HG02973 (cell line): Measurements from ENCODE around the gene TMEM72.

Experiments used
- ATAC-seq: cut with Tn5 transposase; IDR thresholded peaks from one replicate; pipeline ENCODE4 v1.9.1; 2021; ENCODE audit warnings: moderate library complexity; ENCODE audit not compliant: unreplicated experiment

The TMEM72 gene

DNA sequence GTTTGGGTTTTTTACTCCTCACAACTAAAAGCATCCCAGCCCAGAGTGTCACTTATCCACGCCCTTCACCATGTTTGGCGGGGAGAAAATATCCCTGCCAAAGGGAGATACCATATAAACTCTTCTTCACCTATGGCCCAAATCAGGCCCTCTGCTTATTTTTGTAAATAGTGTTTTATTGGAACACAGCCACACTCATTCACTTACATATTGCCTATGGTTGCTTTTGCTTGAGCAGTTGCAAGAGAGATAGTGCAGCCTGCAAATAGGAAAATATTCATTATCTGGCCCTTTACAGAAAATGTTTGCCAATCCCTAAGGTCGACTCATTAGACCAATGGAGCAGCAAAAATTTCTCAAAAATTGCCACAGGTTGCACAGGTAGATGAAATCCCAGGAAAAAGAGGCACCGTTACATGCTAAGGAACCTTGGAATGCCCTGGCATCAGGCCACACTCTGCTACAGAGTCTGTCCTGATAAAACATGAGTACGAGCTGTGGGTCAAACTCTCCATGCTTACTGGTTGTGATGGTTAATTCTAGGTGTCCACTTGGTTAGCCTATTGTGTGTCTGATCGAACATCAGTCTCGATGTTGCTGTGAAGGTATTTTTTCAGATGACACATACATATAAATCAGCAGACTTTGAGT is 40.6 kb downstream of the TMEM72 start:
- no peak for ATAC-seq

DNA sequence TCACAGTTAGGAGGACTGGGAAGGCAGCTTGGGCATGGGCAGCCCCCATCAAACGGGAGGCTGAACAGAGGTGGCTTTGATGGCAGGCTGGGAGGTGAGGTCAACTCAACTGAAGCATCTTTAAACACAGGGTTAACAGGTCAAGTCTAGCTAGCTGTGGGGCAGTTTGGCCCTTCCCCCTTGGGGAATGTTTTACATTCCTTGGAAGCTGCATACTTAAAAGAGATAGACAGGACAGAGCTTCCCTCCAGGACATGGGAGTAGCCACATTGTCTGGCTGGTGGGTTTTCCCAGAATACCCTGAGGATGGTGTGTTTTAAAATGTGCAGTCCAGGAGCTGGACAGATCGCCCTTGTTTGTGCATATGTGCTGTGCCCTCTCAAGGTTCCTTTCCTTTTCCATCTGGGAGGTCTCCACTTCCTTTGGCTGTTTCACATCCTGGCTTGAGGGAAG is 41.7 kb downstream of the TMEM72 start:
- no peak for ATAC-seq

DNA sequence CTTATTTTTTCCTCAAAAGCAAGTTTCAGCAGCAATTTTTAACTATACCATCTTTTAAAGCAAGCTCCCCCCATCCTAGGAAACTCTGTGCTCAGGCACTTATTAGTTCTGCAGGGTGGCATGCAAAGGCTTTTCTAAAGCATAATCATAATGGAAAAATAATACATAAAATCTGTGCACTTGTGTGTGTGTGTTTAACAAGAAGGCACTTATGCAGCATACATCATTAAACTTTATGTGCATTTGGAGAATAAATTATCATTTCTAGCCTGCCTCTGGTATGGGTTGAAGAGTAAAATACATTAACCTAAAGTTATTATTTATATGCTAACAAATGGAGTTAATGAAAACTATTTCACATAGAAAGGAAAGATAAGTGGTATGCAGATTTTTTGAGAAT is 42.9 kb downstream of the TMEM72 start:
- ATAC-seq, result no peak

DNA sequence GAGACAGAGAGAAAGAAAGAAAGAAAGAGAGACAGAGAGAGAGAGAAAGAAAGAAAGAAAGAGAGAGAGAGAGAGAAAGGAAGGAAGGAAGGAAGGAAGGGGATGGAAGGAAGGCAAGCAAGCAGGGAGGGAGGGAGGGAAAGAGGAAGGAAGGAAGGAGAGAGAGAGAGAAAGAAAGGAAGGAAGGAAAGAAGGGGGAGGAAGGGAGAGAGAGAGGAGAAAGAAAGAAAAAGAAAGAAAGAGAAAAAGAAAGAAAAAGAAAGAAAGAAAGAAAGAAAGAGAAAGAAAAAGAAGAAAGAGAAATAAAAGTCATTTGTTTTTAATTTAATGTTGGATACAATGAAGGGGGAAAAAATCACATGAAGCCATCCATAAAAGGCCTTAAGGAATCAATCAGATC is 43.8 kb downstream of the TMEM72 start:
- no peak for ATAC-seq

DNA sequence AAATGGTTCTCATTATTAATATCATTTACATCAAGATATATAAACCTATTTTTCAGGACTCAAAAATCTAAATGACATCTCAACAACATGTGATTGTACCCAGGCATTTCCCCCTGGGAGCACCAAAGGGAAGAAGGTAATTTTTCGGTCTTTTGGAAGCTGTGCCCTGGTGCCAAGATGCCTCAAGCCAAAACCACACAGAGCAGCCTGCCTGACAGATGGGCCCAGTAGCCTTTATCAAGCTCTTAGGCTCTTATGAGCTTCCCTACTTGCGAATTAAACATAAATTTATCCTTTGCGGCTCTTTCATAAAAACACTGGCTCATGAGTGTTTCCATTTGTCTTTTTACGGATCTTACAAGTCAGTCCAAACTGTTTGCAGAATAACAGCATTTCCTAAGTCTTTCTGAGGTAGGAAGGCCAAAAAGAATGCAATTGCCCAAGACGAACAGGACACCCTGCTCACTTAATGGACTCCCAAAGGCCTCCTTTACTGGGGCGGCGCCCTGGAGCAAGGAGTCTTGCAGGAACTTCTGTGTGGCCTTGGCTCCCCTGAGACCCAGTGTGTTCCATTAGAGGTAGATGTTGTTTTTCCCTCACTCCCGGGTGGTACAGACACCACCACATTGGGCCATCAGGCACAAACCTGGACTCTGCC is 44.4 kb downstream of the TMEM72 start:
- ATAC-seq, result no peak

DNA sequence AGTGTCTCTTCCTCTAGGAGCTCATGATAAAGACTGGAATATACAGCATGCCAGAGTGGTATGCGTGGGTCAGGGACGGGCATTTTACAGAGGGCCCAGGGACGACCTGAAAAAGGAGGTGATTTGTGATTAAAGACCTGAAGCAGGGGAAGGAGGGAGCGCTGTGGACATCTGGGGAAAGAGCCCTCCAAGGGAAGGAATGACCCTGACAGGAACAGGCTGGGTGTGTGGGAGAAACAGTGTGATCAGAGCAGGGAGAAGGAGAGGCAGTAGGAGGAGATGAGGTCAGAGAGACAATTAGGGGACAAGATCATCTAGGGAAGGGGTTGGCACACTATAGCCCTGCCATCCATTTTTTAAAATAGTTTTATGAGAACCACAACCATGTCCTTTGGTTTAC is 45.1 kb downstream of the TMEM72 start:
- no peak for ATAC-seq

DNA sequence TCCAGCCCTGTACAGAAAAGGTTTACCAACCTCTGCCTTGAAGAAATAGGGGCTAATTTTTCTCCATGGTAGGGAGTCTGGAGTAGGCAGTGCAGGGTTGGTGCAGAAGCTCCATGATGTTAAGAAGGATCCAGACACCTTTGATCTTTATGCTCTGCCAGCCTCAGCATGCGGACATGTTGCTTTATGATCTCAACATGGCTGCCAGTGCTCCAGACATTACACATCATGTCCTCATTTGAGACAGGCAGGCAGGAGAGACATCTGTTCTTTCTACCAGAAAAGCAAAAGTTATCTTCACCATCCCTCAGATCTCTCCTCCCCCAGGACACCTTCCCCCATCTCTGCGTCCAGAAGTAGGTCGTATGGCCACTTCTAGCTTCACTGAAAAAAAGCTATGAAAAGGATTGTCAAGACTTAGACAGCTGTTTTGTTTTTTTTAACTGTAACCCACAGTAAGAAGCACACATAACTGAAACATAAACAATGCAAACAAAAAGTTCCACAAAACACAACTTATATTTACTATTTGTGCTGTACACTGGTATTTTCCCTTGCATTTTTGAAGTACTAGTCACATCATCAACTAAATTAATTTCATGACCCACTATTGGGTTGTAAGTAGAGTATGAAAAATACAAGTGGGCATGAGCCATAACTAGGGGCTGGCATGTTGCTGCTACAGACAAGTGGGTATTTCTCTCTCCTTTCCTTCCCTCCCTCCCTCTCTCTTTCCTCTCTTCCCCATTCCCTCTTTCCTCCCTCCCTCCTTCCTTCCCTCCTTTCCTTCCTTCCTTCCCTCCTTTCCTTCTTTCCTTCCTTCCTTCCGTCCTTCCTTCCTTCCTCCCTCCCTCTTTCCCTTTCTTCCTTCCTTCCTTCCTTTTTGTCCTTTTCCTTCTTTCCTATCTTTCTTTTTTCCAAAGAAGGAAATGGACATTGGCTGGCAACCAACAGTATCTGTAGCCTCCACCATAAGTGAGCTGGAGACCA is 45.9 kb downstream of the TMEM72 start:
- ATAC-seq, result no peak

DNA sequence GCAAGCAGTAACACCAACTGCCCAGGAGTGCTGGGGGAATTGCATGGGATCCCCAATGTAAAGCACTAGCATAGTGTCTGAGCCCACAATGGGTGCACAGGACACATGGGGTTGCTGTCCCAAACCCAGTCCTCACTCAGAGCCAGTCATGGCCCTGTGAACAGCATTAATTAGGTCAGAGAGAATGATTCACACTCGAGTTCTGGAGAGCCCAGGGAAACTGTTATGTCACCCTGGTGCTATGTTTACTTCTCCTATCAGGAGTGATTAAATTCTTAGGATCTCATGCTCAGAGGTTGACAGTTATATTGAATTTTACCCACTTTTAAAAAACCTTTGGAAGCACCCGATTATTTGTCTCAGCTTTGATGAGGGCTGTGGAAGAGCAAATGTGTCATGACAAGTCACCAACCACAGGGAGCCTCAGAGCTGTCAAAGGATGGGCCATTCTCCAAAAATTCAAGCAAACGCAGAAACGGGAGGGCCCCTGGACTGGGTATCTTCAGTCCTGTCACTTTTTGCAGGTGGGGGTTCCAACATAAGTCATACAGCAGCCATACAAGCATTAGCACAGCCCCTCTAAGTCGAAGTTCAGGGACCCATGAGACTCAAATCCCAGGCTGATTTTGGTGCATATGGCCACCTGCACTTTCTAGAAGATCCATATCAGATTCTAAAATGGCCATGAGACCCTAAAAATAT is 47.2 kb downstream of the TMEM72 start:
- no peak for ATAC-seq

DNA sequence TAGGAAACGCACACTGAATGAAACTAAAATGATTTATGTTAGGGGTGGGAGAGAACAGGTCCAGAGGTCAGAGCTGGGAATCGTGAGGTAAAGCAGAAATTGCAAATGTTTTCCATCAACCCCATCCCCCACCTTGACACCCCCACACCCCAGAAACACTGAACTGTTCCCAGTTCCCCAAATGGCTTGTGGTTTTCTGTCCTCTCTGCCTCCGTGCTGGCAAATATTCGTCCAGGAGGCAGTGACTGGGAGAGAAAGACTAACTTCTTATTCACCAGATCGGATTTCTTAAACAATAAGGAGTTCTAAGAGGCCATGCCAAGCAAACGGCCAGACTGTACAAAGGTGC is 47.7 kb downstream of the TMEM72 start:
- no peak for ATAC-seq

DNA sequence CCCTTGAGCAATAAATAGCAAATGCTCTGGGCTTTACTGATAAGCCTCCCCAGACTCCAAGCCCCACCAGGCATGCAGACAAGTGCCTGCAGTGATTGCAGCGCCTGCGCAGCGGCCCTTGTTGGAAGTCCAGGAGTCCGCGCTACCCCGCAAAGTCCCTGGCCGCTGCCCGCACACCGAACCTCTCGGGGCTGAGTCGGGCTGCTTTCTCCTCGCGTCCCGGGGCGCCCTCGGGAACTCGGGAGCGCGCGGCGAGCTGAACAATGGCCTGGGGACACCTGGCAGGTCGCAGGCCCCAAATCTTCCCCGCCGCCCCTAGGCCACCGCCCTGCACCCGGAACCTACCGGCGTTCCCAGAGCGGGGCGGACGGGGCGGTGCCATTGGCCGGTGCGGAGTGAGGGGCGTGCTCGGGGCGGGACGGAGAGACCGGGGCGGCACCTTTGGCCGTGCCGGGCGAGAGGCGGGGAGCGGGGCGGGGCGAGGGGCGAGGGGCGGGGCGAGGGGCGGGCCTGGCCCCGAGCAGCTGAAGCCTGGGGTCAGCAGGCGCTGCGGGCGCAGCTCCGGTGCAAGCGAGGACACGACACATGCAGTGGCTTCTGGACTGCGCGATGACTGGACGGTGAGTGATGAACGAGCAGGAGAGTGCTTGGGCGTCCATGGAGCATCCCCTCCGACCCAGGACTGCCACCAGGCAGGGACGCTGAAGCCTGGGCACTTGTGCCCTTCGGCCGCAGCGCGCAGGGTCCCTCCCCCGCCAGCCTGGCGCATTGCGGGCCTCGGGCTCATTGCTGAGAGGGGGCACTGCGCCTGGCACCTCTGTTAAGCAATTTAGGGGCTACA is 48.3 kb downstream of the TMEM72 start, which contains the start of gene RASSF4:
Gene RASSF4 (plus strand): TSS at position 556 of the 841 bp plus-strand sequence. CDS start 10,401 bp downstream, outside the sequence.
- ATAC-seq, result peak; percentile 95

DNA sequence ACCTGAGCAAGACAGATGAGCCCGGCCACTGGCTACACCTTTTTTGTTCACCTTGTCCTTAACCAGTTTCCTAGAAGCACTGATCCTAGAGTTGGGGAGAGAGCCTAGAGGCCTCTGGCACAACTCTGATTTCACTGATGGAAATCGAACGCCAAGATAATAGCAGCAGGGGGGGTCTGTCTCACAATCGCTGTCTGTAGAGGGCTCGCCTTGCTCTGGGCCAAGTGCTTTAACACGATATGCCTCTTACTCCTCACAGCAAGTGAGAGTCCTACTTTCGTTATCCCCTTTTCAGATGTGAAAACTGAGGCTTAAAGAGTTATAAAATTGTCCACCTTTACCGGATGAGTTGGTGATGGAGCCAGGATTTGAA is 48.9 kb downstream of the TMEM72 start:
- no peak for ATAC-seq

DNA sequence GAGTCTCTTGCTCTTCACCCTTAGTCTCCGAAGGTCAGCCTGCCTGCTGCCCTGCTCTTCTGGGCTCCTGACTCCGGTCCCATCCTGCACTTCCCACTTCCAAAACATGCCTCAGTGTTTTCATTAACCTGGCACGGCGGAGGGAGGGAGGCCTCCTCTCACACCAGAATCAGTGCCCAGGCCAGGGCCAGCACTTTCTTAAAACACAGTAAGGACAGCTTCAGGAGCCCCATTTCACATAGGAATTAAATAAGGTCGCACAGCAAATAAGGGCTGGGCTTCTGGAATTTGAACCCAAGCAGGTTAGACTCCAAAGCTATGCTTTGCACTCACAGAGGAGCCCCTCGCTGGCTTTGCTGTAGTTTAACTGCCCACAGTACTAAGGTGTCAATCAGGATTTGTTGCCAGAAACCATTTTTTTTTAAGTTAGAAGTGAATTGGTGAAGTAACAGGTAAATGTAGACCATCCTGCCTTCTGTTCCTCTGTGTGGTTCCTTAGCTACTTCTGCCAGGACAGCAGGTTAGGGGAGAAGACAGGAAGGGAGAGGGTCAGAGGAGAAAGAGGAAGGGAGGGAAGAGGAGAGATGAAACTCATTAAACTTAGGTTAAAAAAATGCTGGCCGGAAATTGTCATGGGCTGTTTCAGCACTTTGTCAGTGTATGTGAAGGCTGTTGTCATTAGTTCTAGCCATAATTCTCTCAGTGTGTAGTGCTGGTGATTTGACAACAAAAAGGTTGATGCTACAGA is 49.5 kb downstream of the TMEM72 start:
- ATAC-seq, result no peak

DNA sequence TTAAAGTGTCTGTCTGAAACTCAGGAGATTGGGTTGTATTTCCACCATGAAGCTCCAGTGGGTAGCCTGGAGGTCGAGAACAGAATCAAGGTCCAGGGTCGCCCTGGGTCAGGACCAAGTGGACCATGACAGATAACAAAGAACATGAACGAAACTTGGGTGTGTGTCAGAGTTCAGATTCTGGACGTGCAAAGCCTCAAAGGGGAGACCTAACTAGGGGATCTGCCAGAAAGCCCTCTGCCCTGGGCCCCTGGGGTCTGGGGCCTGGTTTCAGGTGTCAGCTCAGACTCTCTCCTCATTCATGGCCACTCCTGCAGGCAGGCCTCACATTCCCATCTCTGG is 50.1 kb downstream of the TMEM72 start:
- no peak for ATAC-seq

DNA sequence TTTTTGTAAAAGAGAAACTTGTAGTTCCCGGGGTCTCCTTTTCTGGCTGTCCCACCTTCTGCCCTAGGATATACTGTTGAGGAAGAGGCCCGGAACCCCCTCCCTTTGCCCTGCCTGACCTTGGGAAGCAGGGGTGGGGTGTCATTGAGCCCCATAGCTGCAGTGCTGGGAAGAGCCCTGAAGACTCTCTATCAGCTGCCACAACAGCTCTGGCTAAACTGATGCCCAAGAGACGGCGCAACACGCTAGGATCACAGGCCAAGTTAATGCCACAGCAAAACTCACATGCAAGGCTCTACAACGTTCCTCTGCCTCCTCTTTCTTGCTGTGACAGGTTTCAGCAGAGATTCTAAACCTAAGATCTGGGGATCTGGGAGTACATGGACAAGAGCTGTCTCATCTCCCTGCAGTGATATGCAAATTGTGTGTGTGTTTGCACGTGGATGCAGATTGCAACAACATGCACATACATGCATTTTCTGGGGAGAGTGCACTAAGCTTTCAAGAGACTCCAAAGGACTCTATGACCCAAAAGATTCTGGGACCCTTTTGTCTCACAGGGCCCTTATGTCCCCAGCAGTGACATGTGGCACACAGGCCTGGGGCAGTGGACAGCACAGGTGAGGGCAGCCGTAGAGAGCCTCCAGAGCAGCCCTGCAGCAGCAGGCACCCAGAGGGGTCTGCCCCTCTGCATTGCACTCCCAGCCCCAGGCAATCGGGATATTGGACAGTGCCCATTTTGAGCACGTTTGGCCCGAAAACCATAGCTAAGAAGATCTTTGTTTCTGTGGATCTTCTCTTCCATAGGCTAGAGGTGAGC is 51.0 kb downstream of the TMEM72 start:
- ATAC-seq, result no peak

DNA sequence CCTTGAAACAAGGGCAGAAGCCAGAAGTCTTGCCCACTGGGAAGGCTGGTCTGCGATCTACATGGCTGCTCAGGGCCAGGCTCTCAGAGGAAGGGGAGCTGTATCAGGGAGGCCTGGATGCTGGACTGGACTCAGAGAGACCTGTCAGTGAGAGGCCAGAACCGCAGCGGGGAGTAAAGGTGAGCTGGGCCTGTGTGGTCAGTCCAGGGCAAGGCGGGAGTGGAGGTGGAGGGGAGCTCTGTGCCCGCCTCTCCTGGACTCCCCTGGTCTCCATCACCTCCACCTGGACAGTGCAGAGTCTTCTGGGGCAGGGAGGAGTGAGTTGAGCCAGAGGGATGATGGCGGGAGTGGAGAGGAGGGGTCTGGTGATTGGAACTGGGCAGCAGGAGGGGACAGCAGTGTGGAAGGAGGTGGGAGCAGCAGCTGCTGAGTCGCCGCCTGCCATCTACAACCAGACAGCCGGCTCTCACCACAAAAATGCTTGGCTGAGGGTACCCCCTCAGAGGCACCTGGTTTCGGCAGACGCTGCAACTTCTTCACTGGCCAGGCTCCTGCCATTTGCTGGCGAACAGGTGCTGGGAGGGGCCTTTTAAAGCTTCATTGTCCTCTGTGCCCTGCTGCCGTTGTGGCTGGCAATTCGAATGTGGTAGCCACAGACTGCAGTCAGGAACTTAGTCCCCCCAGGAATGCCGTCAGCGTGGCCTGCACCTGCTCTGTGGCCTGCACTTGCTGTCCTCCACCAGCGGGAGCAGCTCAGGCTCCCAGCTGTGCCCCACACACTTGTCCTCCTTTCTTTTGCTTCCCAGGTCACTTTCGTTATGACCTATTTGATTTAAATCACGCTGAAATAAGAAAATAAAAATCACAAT is 52.0 kb downstream of the TMEM72 start:
- ATAC-seq, result no peak

DNA sequence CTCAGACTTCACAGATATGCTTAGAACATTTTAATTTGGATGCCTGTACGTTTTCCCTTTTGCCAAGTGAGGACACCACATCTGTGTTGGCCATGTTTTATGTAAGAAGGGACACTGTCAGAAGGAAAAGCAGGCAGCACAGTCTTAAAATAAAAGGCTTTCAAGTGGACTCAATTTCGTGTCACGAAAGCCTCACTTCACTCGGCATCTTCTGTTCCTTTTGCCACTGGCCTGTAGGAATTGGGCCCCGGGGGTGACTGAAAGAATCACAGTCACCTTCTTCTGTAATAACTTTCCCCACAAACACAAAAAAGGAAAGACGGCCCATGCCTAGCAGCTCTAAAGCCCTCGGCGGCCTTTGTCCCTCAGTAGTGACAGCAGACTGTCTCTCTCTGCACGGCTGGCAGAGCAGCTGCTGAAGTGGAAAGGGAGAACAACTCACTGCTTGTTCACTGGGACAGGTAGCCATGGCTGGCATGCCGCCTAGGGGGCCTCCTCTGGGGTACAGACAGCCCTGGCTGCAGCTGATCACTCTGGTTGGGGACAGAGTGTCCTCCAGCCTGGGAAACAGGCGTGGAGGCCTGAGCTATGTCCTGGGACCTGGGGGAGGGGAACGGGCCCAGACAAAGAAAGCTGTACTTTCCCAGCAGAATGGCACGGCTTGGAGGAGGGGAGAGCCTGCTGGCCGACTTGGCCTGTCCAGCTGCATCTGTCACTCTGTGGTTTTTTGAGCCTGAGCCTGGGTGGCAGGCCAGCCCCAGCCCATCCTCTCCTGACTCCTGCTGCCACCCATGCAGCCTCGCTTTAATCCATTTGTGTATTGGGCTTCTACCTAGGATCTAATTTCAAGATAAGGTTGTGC is 52.9 kb downstream of the TMEM72 start:
- no peak for ATAC-seq

DNA sequence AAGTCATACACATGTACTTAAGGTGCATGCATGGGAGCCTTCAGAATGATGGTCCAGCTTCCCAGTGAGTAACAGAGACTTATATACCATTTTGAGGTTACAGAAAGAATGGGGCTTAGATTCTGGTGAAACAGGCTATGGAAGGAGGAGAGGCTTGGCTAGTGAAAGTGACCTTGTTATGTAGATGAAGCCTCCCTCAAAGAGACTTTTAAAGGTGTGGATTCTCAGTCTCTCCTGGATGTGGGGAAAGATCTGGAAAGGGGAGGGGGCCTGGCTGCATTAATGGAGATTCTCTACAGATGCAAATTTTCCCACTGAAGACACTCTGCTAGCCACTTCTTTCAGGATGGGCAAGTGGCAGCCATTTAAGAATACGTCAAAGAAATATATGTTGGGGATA is 54.0 kb downstream of the TMEM72 start:
- no peak for ATAC-seq
